K562 treated with DMSO at 1 percent for 48 hours (cell line): ENCODE data around the gene OR13C2. TPM values are rescaled to one million over a fixed set of nuclear protein-coding genes. Genes with fewer than 3 reads are reported as not detected.

Source experiments
- total RNA-seq: library from RNA; unstranded; fragments of 300-600 nt; gene quantifications from 2 replicates; pipeline ENCODE4 v1.2.3, GENCODE V29; 2022; ENCODE audit warnings: low replicate concordance; ENCODE audit errors: extremely low read depth

OR13C2 gene
- not detected in 2 replicates for total RNA-seq

GRCh38 chr9:104605527-104605926 is at the start of gene OR13C2:
Gene OR13C2 (minus strand): TSS chr9:104605627. CDS start chr9:104605627, 0 bp downstream.

GRCh38 chr9:104618104-104618503 is 12.7 kb upstream of the OR13C2 start, which contains the start of gene OR13C9:
Gene OR13C9 (minus strand): TSS chr9:104618204. CDS start chr9:104618204, 0 bp downstream.

GRCh38 chr9:104599313-104599712 is 6.1 kb downstream of the OR13C2 start, which contains the start of gene OR13C5:
Gene OR13C5 (minus strand): TSS chr9:104599413. CDS start chr9:104599413, 0 bp downstream.

GRCh38 chr9:104568868-104569267 is 36.6 kb downstream of the OR13C2 start, which contains the start of gene OR13C8:
Gene OR13C8 (plus strand): TSS chr9:104569168. CDS start chr9:104569168, 0 bp downstream.

Other genes starting within 250 kb of the OR13C2 start
- not detected in 2 replicates for gene OR13F1, start 101.4 kb downstream of the OR13C2 start, total RNA-seq
- not detected in 2 replicates for gene OR13C4, start 78.4 kb downstream of the OR13C2 start, total RNA-seq
- gene OR13C3, start 68.8 kb downstream of the OR13C2 start, total RNA-seq, result not detected in 2 replicates
- not detected in 2 replicates for gene OR13C8, start 36.5 kb downstream of the OR13C2 start, total RNA-seq
- gene OR13C5, start 6.2 kb downstream of the OR13C2 start, total RNA-seq, result not detected in 2 replicates
- gene OR13C9, start 12.6 kb upstream of the OR13C2 start, total RNA-seq, result not detected in 2 replicates
- not detected in 2 replicates for gene OR13D1, start 88.9 kb upstream of the OR13C2 start, total RNA-seq
- gene NIPSNAP3A, start 142.1 kb upstream of the OR13C2 start, total RNA-seq, result not detected in 2 replicates
- gene NIPSNAP3B, start 158.5 kb upstream of the OR13C2 start, total RNA-seq, result not detected in 2 replicates